Left hindlimb (tissue), 1 donor: ENCODE results near the gene PTH2.

Experiments
- DNase-seq: peaks from one replicate; pipeline ENCODE4 v3.0.0-alpha.2; 2018

Gene PTH2

GRCh38 chr19:49430678-49431329 lies 7.6 kb upstream of the PTH2 start:
- DNase-seq = no peak

GRCh38 chr19:49430172-49430677 lies 7.0 kb upstream of the PTH2 start:
- no peak for DNase-seq

GRCh38 chr19:49428547-49429451 lies 5.6 kb upstream of the PTH2 start:
- no peak for DNase-seq

GRCh38 chr19:49427855-49428546 lies 4.8 kb upstream of the PTH2 start:
- DNase-seq = no peak

- DNase-seq = no peak
Observed at GRCh38 chr19:49427339-49427738, 4.1 kb upstream of the PTH2 start.

GRCh38 chr19:49425922-49426592 lies 2.8 kb upstream of the PTH2 start:
- no peak for DNase-seq

GRCh38 chr19:49425178-49425577 lies 1.9 kb upstream of the PTH2 start, which contains the start of gene GFY:
GFY (plus strand) TSS chr19:49425388; CDS start chr19:49426431, 1,043 bp downstream.
- no peak for DNase-seq

- DNase-seq = no peak
Observed at GRCh38 chr19:49423985-49424303, 703 bp upstream of the PTH2 start.

GRCh38 chr19:49422407-49423070 lies 702 bp downstream of the PTH2 start:
- no peak for DNase-seq

GRCh38 chr19:49421878-49422202 lies 1.4 kb downstream of the PTH2 start:
- no peak for DNase-seq

GRCh38 chr19:49421039-49421877 lies 2.0 kb downstream of the PTH2 start:
- DNase-seq = peak; percentile 70

GRCh38 chr19:49420227-49420626 lies 3.0 kb downstream of the PTH2 start:
- no peak for DNase-seq

GRCh38 chr19:49419173-49419572 lies 4.1 kb downstream of the PTH2 start:
- DNase-seq = no peak

- DNase-seq = no peak
Observed at GRCh38 chr19:49418511-49418910, 4.7 kb downstream of the PTH2 start.

- no peak for DNase-seq
Observed at GRCh38 chr19:49417088-49417487, 6.2 kb downstream of the PTH2 start.

GRCh38 chr19:49415810-49416200 lies 7.4 kb downstream of the PTH2 start:
- DNase-seq = no peak

- DNase-seq = no peak
Observed at GRCh38 chr19:49415102-49415809, 8.0 kb downstream of the PTH2 start.

GRCh38 chr19:49414256-49414655 lies 9.0 kb downstream of the PTH2 start:
- DNase-seq = no peak

- DNase-seq = no peak
Observed at GRCh38 chr19:49413348-49413747, 9.9 kb downstream of the PTH2 start.

GRCh38 chr19:49411681-49412326 lies 11.4 kb downstream of the PTH2 start:
- no peak for DNase-seq
